Fibroblast of skin of abdomen (primary cell): ENCODE data around the gene PPDPF.
A peak's percentile ranks its signal among the peaks of the same experiment; 100 is the strongest.

Experiments used
- DNase-seq: peaks from one replicate; pipeline ENCODE4 v3.0.0-alpha.2; 2013

Gene PPDPF

DNA sequence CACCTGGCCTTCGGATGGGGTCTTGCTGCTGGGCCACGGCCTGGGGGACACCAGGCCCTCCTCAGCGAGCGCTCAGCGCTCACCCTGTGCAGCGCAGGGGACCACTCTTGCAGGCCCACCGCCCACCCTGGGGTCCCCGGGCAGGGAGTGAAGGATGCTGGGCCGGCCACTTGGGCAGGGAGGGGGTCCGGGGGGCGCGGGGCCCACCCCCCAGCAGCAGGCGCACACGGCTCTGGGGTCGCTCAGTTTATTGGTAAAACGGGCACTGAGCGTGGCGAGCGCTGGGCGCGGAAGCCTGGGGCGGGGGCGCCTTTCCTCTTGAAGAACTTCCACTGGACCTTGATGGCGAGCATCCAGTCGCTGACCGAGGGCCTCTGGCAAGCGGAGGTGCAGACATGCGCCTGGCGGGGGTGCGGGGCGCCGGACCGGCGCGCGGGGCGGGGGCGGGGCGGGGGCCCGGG, 32.8 kb upstream of the PPDPF start:
- no peak for DNase-seq

DNA sequence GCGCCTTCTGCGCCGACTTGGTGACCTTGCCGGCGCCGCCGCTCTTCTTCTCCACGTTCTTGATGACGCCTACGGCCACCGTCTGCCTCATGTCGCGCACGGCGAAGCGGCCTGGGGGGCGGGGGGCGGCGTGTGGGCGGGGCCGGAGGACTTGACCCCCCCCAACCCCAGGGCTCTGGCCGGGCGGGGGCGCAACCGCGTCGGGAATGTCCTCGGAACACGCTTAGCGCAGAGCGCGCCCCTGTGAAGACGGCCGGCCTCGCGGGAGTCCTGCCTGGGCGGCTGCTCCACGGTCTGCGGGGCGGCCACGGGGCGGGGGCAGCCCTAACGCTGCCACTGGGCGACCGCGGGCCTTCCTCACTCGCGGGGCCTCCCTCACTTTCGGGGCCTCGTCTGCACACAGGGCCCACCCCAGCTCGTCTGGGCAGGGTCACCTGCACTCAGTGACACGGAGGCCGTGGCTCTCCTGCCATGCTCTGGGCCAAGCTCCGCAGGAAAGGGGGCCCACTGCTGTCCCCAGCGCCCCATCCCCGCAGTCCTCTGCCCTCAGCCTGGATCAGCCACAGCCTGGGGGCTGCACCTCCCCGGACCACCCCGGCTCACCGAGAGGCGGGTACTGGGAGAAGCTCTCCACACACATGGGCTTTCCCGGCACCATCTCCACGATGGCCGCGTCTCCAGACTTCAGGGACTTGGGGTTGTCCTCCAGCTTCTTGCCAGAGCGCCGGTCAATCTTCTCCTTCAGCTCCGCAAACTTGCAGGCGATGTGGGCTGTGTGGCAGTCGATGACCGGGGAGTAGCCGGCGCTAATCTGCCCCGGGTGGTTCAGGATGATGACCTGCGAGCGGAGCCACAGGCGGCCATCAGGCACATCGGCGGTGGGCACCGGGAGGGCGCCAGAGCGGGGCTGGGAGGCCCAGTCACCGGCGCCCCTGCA, 32.0 kb upstream of the PPDPF start:
- no peak for DNase-seq

DNA sequence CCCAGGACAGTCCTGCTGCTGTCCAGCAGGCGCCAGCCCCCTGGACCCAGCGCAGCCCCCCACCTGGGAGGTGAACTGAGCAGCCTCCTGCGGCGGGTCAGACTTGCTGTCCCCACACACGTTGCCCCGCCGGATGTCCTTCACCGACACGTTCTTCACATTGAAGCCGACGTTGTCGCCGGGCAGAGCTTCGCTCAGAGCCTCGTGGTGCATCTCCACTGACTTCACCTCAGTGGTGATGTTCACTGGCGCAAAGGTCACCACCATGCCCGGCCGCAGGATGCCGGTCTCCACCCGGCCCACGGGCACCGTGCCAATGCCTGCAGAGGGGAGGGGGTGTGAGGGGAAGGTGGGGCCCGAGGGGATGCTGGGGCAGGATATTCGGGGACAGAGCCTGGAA, 30.1 kb upstream of the PPDPF start:
- DNase-seq = no peak

DNA sequence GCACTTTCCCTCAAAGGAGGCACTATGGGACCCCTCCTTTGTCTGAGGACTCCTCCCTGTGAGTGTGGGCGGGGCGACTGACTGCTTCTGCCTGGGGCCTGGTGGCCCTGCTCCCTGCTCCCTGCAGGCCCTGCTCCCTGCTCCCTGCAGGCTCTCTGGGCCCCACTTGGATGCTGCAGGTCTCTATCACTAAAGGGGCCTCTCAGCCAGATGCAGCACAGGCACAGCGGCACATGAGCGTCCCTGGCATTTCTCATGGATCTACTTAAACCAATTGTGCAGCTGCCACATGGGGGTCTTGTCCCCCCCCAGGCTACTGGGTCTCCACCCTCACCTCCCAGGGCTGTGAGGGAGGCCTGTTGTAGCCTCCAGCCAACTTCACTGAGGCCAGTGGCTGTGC, 29.5 kb upstream of the PPDPF start:
- DNase-seq = no peak

DNA sequence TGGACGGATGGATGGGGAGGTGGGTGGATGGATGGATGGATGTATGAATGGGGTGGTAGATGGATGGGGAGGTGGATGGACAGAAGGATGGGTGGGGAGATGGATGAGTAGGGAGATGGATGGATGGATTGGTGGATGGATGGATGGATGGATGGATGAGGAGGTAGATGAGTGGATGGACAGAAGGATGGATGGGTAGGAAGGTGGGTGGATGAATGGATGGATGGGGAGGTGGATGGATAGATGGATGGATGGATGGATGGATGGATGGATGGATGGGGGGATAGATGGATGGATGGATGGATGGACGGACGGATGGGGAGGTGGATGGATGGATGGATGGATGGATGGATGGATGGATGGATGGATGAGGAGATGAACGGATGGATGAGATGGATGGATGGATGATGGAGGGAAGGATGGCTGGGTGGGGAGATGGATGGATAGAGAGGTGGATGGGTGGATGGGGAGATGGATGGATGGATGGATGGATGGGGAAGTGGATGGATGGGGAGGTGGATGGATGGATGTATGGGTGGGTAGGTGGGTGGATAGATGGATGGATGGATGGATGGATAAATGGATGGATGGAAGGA, 28.8 kb upstream of the PPDPF start:
- DNase-seq = no peak

DNA sequence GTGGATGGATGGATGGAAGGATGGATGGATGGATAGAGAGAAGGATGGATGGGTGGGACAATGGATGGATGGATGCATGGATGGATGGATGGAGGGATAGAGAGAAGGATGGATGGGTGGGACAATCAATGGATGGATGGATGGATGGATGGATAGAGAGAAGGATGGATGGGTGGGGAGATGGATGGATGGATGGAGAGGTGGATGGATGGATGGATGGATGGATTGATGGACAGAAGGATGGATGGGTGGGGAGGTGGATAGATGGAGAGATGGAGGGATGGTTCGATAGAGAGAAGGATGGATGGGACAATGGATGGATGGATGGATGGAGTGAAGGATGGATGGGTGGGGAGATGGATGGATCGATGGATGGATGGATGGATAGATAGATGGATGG, 28.0 kb upstream of the PPDPF start:
- no peak for DNase-seq

DNA sequence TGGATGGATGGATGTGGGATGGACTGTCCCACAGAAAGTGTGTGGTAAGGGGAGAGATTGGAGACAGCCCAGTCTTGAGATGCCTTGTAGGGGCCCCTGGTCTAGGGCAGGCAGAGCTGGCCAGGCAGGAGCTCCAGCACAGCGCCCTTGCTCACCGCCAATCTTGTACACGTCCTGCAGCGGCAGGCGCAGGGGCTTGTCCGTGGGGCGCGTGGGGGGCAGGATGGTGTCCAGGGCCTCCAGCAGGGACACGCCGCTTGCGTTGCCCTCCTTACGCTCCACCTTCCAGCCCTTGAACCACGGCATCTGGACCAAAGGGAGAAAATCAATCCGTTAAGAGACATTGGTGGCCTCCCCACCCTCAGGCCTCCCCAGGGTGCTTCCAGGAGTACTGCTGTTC, 27.6 kb upstream of the PPDPF start:
- DNase-seq = no peak

DNA sequence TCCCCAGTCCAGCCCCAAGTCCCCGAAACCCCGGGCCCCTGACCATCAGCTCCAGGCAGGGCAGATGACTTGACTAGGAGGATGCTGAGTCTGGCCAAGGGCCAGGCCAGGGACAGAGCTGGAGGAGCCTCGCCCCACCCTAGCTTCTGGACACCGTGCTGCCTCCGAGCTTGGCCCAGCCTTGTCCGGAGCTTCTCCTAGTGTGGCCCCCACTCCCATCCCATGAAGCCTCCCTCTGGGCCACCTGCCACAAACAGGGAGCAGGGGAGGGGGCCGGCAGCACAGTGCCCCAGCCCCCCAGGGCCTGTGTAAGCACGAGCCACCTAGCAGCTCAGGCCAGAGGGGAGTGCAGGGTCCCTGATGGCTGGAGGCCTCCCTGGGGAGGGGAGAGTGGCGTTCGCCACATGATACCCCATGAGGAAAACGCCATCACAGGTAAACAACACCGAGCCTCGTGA, 27.0 kb upstream of the PPDPF start:
- DNase-seq = no peak

DNA sequence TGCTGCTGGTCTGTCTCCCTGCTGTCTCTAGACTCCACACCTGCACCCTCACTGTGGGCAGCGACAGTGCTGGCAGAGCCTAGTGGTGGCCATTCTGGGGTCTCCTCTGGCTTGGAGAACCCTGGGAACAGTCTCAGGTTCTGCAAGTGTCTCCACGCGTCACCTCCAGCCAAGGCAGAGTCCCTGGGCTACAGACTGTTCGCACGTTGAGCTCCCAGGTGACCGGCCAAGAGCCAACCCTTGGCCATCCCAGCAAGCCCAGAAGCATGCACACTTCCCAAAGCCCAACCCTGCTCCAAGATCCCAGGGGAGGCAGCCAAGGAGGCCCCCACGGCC, 26.5 kb upstream of the PPDPF start:
- no peak for DNase-seq

DNA sequence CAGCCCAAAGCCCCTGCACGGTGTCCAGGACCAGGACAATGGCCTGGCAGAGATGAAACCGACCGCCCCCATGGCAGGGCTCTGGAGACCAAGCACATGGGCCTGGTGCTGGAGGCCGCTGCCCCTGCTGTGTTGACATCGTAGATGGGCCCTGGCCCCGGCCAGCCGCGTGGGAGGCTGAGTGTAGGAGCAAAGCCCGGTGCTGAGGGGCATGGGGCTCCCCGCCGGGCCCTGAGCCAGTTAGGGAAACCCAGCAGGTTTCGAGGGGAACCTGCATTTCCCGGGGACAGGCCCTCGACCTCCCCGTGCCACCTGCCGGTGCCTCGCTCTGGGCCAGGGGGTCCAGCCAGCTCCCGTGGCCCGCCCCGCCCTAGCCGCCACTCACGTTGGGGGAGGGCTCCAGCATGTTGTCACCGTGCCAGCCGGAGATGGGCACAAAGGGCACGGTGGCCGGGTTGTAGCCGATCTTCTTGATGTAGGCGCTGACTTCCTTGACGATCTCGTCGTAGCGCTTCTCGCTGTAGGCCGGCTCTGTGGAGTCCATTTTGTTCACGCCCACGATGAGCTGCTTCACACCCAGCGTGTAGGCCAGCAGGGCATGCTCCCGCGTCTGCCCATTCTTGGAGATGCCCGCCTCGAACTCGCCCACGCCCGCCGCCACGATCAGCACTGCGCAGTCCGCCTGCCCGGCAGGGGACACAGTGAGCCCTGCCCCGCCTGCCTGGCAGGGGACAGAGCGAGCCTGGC, 26.0 kb upstream of the PPDPF start:
- no peak for DNase-seq

DNA sequence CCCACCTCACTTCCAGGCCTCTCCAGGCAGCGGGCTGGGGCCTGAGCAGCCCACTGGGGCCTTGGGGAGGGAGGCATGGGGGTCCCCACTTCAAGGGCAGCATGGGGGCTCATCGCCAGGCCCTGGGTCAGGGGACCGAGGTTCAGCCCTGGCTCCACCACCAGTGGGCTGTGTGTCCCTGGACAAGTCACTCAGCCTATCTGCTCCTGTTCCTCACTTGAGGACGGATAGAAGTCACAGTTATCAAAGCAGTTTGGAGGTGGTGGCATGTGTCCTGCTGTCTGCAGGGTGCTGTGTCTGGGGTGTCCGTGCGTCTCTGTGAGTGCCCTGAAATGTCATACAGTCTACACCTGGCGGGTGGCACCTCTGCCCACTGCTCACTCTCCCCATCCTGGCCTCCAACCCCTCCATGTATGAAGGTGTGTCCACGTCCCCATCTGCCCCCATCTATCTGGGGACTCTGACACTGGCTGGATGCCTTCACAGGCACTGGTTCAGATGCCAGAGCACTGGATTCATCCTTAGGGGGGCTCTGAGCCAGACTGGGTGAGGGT, 25.3 kb upstream of the PPDPF start:
- DNase-seq = no peak

DNA sequence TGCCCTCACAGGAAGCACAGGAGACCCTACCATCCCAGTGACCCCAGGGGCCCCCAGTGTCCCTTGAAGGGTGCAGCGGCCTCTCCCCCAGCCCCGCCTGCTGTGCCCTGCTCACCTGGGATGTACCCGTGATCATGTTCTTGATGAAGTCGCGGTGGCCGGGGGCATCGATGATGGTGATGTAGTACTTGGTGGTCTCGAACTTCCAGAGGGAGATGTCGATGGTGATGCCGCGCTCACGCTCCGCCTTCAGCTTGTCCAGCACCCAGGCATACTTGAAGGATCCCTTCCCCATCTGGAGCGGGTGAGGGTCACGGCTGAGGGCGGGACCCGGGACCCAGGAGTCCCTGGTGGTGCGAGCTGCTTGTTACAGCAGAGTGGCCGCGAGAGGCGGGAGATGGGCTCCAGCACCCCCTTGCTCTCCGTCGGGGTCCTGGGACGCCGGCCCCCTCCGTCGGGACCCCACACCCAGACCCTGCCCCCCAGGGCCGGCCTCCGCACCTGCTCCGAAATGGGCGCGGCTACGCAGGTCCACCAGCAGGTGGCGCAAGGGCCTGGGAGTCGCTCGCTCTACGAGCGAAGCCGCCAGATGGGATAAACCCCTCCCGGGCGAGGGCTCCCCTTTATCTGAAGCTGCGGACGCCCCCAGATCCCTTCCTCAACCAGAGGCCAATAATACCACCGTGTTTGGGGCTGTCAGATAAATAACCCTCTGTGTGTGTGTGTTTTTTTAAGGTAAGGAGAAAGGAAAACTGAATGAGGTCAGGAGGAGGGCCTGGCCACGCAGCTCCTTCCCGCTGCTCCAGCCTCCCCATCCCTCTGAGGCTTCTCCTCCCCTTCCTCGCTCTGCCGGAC, 24.6 kb upstream of the PPDPF start:
- DNase-seq = peak; percentile 30

DNA sequence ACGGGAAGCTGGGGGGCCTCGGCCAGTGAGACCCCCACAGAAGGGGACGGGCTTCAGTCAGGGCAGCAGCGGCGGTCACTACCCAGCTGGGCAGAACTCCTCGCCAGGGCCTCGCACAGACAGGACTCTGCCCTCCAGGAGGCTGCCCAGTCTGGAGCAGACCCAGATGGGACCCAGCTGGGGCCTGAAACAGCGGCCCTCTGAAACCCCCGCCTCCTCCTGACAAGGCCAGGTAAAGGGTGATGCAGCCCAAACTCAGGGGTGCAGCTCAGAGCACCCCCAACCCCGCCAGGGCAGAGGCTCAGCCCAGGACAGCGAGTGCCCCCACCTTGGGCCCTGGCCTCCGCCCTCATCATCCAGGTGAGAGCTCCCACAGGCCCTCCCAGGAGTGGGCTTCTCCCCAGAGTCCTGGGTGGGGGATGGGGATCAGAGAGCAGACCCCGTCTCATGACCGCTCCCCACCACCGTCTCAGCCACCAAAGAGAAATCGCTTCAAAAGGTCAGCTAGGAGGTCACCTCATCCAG, 23.9 kb upstream of the PPDPF start:
- DNase-seq = no peak

DNA sequence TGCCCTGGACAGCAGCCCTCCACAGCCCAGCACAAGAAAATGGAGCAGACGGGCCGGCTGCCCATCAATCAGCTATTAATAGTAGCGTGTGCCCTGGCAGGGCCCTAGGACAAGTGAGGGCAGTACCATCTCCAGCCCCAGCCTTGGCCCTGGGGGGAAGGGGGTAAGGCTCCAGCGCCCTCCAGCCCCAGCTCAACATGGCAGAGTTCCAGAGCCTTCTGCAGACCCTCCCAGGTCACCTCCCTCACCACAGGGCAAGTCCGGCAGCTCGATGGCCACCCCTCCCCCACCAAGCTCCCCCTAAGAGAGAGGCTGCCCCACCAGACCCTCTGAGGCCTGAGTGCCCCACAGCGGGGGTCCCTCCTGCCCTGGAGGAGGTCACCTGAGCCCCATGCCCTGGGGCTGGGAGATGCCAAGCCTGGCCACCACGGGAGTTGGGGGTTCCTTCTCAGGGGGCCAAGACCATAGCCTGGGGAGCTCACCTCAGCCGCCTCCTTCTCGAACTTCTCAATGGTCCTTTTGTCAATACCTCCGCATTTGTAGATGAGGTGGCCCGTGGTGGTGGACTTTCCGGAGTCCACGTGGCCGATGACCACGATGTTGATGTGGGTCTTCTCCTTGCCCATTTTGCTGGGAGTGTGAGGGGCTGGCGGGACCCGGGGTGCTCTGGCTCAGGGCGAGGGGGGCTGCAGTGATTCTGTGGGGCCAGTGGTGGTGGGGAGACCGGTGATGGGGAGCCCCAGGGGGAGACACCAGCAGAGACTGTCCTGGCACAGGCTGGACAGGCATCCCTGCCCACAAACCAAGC, 23.2 kb upstream of the PPDPF start:
- DNase-seq = no peak

DNA sequence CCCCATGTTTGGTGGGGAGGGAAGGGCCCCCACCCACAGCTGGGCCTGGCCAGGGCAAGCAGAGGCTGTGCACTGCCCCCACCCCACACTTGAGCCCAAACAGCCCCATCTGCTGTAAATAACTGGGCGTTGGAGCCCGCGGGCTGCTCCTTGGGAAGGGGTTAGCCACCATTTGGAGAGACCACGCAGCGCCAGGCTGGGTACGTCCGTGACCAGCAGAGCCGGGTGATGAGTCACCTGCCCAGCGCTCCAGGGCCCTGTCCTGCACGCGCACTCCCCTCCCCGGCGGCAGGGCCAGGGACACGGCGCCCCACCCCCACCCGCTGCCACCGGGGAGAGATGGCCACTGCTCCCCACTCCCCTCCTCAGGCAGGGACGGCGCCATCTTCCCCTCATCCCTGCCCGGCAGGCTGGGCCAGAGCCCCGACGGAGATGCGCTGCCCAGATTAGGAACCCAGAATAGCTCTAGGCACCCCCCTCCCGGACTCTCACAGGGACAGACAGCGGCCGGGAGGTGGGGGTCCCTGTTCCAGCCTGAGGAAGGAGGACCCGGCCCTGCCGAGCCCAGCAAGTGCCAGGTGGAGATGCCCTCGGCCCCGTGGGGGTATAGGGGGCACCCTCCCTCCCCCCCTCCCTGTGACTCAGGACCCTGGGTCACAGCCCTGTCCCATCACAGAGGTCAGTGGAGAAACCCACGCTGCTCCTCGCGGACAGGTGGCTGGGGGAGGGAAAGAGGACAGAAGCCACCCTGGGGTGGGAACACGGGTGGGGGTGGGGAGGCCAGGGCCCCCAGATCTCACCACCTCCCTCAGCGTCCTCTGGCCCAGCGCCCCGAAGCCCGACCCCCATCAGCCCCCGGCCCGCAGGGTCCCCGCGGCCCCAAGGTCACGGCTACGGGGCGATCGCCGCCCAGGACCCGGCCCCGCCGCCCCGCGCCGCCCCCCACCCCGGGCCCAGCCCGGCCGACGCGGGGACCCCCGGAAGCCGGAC, 22.3 kb upstream of the PPDPF start:
- DNase-seq = no peak

DNA sequence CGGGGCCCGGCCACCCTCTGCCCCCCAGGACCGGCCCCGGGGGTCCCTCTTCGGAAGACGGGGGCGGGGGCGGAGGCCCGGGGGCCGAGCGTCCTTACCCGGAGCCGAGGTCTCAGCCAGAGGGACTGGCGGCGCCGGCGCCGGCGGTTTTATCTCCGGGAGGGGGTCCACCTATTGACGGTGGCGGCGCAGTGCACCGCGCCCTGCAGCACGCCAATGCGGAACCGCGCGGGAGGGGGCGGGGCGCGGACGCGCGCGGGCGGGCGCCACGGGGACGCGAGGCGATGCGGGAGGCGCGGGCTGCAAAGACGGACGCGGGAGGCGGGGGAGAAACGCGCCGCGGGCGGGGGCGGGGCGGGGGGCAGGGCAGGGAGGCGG, 21.6 kb upstream of the PPDPF start, which contains the start of gene EEF1A2:
Gene EEF1A2, minus strand, starts transcription at position 124 of the 378 bp plus-strand sequence. CDS start 1,320 bp downstream, outside the sequence.
- DNase-seq = no peak

DNA sequence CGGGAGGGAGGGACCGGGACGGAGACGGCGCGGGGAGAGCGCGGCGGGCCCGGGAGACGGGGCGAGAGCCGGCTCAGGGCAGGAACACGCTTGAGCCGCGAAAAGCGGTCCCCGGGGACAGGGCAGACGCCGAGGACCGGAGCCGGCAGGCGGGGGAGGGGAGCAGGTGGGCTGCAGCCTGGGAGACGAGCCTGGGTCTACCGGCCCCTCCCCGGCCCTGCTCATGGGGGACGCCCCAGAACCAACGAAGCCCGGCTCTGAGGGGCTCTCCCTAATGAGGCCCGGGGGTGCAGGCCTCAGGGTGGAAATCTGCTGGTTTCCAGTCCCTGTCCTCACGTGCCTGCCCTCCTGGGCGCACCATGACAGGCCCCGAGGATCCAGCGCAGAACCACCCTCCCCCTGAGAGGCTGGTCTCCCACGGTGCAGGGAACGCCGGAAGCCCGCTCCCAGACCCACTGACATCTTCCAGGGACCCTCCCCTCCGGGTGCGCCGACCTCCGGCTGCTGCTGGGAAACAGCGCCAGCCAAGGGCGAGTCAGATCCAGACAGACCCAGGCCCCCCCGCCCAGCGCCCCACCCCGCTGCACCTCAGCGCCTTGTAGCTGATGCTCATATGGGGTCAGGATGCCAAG, 21.1 kb upstream of the PPDPF start:
- DNase-seq = no peak

DNA sequence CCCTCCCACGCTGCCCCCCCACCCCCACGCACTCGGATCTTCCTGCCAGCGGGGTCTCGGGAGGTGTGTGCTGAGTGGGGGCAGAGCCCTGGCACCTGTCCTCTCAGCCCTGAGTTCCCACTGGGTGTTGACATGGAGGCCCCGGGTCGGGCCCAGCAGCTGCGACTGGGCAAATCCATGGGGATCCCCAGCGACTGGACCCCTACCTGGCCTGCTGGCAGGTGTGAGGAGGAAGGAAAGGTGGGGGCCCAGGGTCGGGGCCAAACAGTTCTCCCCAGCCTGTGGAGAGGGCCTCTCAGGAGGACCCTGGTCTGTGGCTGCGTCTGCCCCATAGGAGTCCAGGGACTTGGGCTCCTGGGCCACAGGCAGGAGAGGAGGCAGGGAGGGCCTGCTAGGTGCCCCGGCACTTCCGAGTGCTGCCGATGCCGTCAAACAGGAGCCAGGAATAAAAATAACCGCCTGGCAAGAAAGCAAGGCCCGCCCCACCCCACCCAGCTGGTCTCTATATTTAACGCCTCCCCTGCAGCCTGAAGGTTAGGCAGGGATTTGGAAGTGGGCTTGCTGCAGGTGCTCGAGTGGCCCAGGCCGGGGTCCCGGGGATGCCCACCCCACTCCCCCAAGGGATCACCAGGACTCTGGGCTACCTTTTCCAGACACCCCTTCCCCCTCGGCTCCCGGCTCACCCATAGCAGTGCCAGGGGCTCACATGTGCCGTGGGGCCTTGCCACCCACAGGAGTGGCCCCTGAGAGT, 20.2 kb upstream of the PPDPF start:
- DNase-seq = no peak
